SKM-1 treated with dmso at 0.1 percent for 144 hours (cell line): ENCODE measurements around the gene FAU.

Experiments
- DNase-seq: peaks from one replicate; lab custom pipeline; 2025; ENCODE audit not compliant: unreplicated experiment; lab: John Stamatoyannopoulos, UW

FAU gene

GRCh38 chr11:65109231-65110198 lies 12.4 kb downstream of the FAU start:
- DNase-seq, result no peak

- no peak for DNase-seq
These were observed 13.3 kb downstream of the FAU start for GRCh38 chr11:65108469-65109123.

- no peak for DNase-seq
These were observed 14.0 kb downstream of the FAU start for GRCh38 chr11:65107751-65108468.

GRCh38 chr11:65107078-65107477 lies 14.9 kb downstream of the FAU start:
- no peak for DNase-seq

GRCh38 chr11:65104628-65105027 lies 17.3 kb downstream of the FAU start:
- no peak for DNase-seq

GRCh38 chr11:65103476-65103875 lies 18.5 kb downstream of the FAU start:
- no peak for DNase-seq

GRCh38 chr11:65102142-65103095 lies 19.5 kb downstream of the FAU start:
- no peak for DNase-seq

- DNase-seq, result no peak
These were observed 21.1 kb downstream of the FAU start for GRCh38 chr11:65100674-65101350.

GRCh38 chr11:65096926-65097325 lies 25.0 kb downstream of the FAU start:
- no peak for DNase-seq

- DNase-seq, result peak; percentile 85
These were observed 25.7 kb downstream of the FAU start, which contains the start of gene VPS51 for GRCh38 chr11:65095974-65096806. Gene VPS51, plus strand, starts transcription at chr11:65096214. Its CDS starts 37 bp downstream, at chr11:65096251.

- no peak for DNase-seq
These were observed 26.5 kb downstream of the FAU start for GRCh38 chr11:65095427-65095826.

- no peak for DNase-seq
These were observed 31.3 kb downstream of the FAU start for GRCh38 chr11:65090628-65091027.

- DNase-seq, result no peak
These were observed 32.3 kb downstream of the FAU start for GRCh38 chr11:65089621-65090020.

GRCh38 chr11:65087827-65088226 lies 34.1 kb downstream of the FAU start:
- DNase-seq, result no peak

- DNase-seq, result no peak
These were observed 34.7 kb downstream of the FAU start for GRCh38 chr11:65087216-65087615.

- DNase-seq, result no peak
These were observed 35.1 kb downstream of the FAU start for GRCh38 chr11:65086809-65087208.

GRCh38 chr11:65085446-65085845 lies 36.5 kb downstream of the FAU start:
- DNase-seq, result no peak

GRCh38 chr11:65084598-65085375 lies 37.1 kb downstream of the FAU start:
- no peak for DNase-seq
